IMR-90 (cell line): ENCODE measurements around the gene ACO1. TPM values are rescaled to one million over a fixed set of nuclear protein-coding genes. Genes with fewer than 3 reads are reported as not detected.

Experiments used
- ATAC-seq: fragments of 200-7000 bp; cut with Tn5 transposase; 2 replicates; pipeline ENCODE4 v1.9.1; 2020; ENCODE audit warnings: low read depth, mild to moderate bottlenecking, moderate library complexity
- BruUV-seq: library from RNA; stranded (reverse); fragments of 400-500 nt; replicated peaks from 2 replicates; lab custom pipeline; 2021; lab: Mats Ljungman, UMichigan
- CTCF ChIA-PET: fragments of 300-600 bp; formaldehyde crosslinking; extraction: SDS; loops from one replicate; lab custom pipeline; 2021; ENCODE audit warnings: antibody characterized with exemption; lab: Yijun Ruan, JAX
- POLR2A ChIA-PET: fragments of 300-600 bp; sonication (Branson Sonifier 250); formaldehyde crosslinking; loops from one replicate; lab custom pipeline; 2022; ENCODE audit warnings: antibody characterized with exemption; ENCODE audit not compliant: unreplicated experiment; lab: Charles Lee
- DNase-seq: peaks from one replicate; pipeline ENCODE4 v3.0.0; 2013
- H2AFZ ChIP-seq: replicated peaks from 2 replicates; pipeline ENCODE3; 2013; ENCODE audit warnings: low read length, mild to moderate bottlenecking; ENCODE audit not compliant: poor library complexity
- H2AK5ac ChIP-seq: 2 replicates; pipeline ENCODE4 v1.6.1; 2013; ENCODE audit warnings: low read depth, low read length, inconsistent platforms
- H2AK9ac ChIP-seq: replicated peaks from 2 replicates; pipeline ENCODE3; 2013; ENCODE audit warnings: mild to moderate bottlenecking, low read depth, low read length, moderate library complexity; ENCODE audit not compliant: poor library complexity
- H2BK120ac ChIP-seq: 2 replicates; pipeline ENCODE4 v1.6.1; 2013; ENCODE audit warnings: low read depth, low read length, inconsistent platforms
- H2BK15ac ChIP-seq: 3 replicates; pipeline ENCODE4 v1.6.1; 2013; ENCODE audit warnings: low read depth, low read length, inconsistent platforms
- H2BK20ac ChIP-seq: 2 replicates; pipeline ENCODE4 v1.6.1; 2013; ENCODE audit warnings: low read depth, mild to moderate bottlenecking, inconsistent platforms, low read length, moderate library complexity
- H2BK5ac ChIP-seq: 2 replicates; pipeline ENCODE4 v1.6.1; 2013; ENCODE audit warnings: mild to moderate bottlenecking, low read depth, low read length, inconsistent platforms; ENCODE audit not compliant: poor library complexity, severe bottlenecking
- H3K14ac ChIP-seq: replicated peaks from 2 replicates; pipeline ENCODE4 v1.6.1; 2013; ENCODE audit warnings: low read depth, low read length, inconsistent platforms
- H3K18ac ChIP-seq: 2 replicates; pipeline ENCODE4 v1.6.1; 2013; ENCODE audit warnings: low read depth, low read length, control low read depth
- H3K23ac ChIP-seq: 2 replicates; pipeline ENCODE4 v1.6.1; 2013; ENCODE audit warnings: low read depth, low read length, inconsistent platforms
- H3K27ac ChIP-seq: 2 replicates; pipeline ENCODE4 v1.5.1; 2013; ENCODE audit warnings: mild to moderate bottlenecking, control low read depth, low read length; ENCODE audit not compliant: insufficient read depth
- H3K27me3 ChIP-seq: 2 replicates; pipeline ENCODE4 v1.6.1; 2013; ENCODE audit warnings: low read length; ENCODE audit not compliant: control insufficient read depth, insufficient read depth
- H3K36me3 ChIP-seq: 2 replicates; pipeline ENCODE4 v1.6.1; 2013; ENCODE audit warnings: low read length, mixed read lengths; ENCODE audit not compliant: control insufficient read depth, insufficient read depth
- H3K4ac ChIP-seq: 2 replicates; pipeline ENCODE4 v1.6.1; 2013; ENCODE audit warnings: low read depth, low read length, inconsistent platforms
- H3K4me1 ChIP-seq: 2 replicates; pipeline ENCODE4 v1.6.1; 2013; ENCODE audit warnings: low read length, mixed read lengths; ENCODE audit not compliant: control insufficient read depth, insufficient read depth
- H3K4me2 ChIP-seq: 2 replicates; pipeline ENCODE4 v1.6.1; 2013; ENCODE audit warnings: low read depth, mild to moderate bottlenecking, control low read depth, low read length, moderate library complexity
- H3K4me3 ChIP-seq: 2 replicates; pipeline ENCODE4 v1.5.1; 2013; ENCODE audit warnings: low read depth, mild to moderate bottlenecking, control low read depth, low read length, moderate library complexity; ENCODE audit not compliant: insufficient read depth
- H3K56ac ChIP-seq: 2 replicates; pipeline ENCODE4 v1.6.1; 2013; ENCODE audit warnings: low read length, inconsistent platforms; ENCODE audit not compliant: insufficient read depth; ENCODE audit errors: extremely low read depth
- H3K79me1 ChIP-seq, 2 experiments: 2 replicates each; pipeline ENCODE4 v1.6.1; 2013; ENCODE audit warnings: low read length in 2 of 2, inconsistent platforms in 1 of 2, low read depth in 1 of 2
- H3K9ac ChIP-seq: 2 replicates; pipeline ENCODE4 v1.6.1; 2013; ENCODE audit warnings: low read depth, low read length, control low read depth
- H3K9me1 ChIP-seq: 2 replicates; pipeline ENCODE4 v1.6.1; 2013; ENCODE audit warnings: low read length, inconsistent platforms; ENCODE audit not compliant: insufficient read depth
- H3K9me3 ChIP-seq: 2 replicates; pipeline ENCODE4 v1.6.1; 2013; ENCODE audit warnings: low read length; ENCODE audit not compliant: control insufficient read depth, insufficient read depth
- H4K20me1 ChIP-seq: 2 replicates; pipeline ENCODE4 v1.6.1; 2013; ENCODE audit warnings: low read length, inconsistent platforms; ENCODE audit not compliant: insufficient read depth
- H4K5ac ChIP-seq: 2 replicates; pipeline ENCODE4 v1.6.1; 2013; ENCODE audit warnings: mild to moderate bottlenecking, low read depth, low read length, control low read depth
- H4K8ac ChIP-seq, 2 experiments: 2 replicates each; pipeline ENCODE4 v1.6.1; 2013; ENCODE audit warnings: low read depth in 2 of 2, low read length in 2 of 2, control low read depth in 1 of 2, inconsistent platforms in 1 of 2
- H4K91ac ChIP-seq: 2 replicates; pipeline ENCODE4 v1.6.1; 2013; ENCODE audit warnings: low read depth, low read length, inconsistent platforms; ENCODE audit not compliant: insufficient read depth
- MAFK ChIP-seq: IDR thresholded peaks from 2 replicates; pipeline ENCODE4 v1.6.1; 2012; ENCODE audit warnings: low read depth, low read length, improper control_type of control experiment
- MAZ ChIP-seq: IDR thresholded peaks from 2 replicates; pipeline ENCODE4 v1.6.1; 2012; ENCODE audit warnings: low read depth, mild to moderate bottlenecking, low read length, improper control_type of control experiment, moderate library complexity, borderline replicate concordance
- POLR2A ChIP-seq: IDR thresholded peaks from 2 replicates; pipeline ENCODE4 v1.6.1; 2012; ENCODE audit warnings: mild to moderate bottlenecking, low read depth, low read length
- RAD21 ChIP-seq: IDR thresholded peaks from 2 replicates; pipeline ENCODE4 v1.6.1; 2012; ENCODE audit warnings: low read length, improper control_type of control experiment
- SMC3 ChIP-seq: fragments of 150-350 bp; IDR thresholded peaks from 2 replicates; pipeline ENCODE4 v1.6.1; 2016; ENCODE audit warnings: low read depth, mild to moderate bottlenecking, antibody characterized with exemption, low read length, moderate library complexity
- WGBS, 2 experiments: methylation state at CpG; one replicate each; pipeline versions ENCODE4 v1.1.5 to v1.1.7; 2013; ENCODE audit warnings: missing lambda C conversion rate in 2 of 2; ENCODE audit not compliant: insufficient read length in 1 of 2; ENCODE audit errors: extremely low coverage in 2 of 2; 5-methylcytosine and 5-hydroxymethylcytosine counted together
- dilution Hi-C: fragments of 300-500 bp; cut with HindIII; formaldehyde crosslinking; loops from one replicate; pipeline ENCODE4 v1.14.3; 2018; ENCODE audit warnings: low sequenced_read_pairs; ENCODE audit not compliant: unreplicated experiment
- in situ Hi-C: fragments of 300-500 bp; cut with MboI; formaldehyde crosslinking; loops from 3 replicates; pipeline ENCODE4 v1.14.3; 2019; ENCODE audit warnings: low sequenced_read_pairs, inconsistent platforms, mixed read lengths
- intact Hi-C: fragments of 100-400 bp; cut with micrococcal nuclease; formaldehyde crosslinking; loops from 2 replicates; pipeline ENCODE4 v1.10.0; 2022
- polyA plus RNA-seq, 3 experiments: library from polyadenylated mRNA; depleted of rRNA; stranded (reverse); fragments of >200 nt; gene quantifications; 2 replicates each; pipeline ENCODE4 v1.2.3, GENCODE V29; 2012; ENCODE audit warnings: low replicate concordance in 1 of 3
- total RNA-seq: library from RNA; depleted of rRNA; stranded (reverse); fragments of >200 nt; gene quantifications from 2 replicates; pipeline ENCODE4 v1.2.3, GENCODE V29; 2012
- TF ChIP-seq, protein P1 (sequence below): conservative IDR thresholded peaks from 2 replicates; pipeline ENCODE4 v1.5.1; 2012; ENCODE audit warnings: mild to moderate bottlenecking, low read depth, low read length, improper control_type of control experiment

The ACO1 gene
- total and polyA plus RNA-seq, 2 of the 4 experiments (the other 2 are of a cell fraction), result 85.9 to 158 TPM

DNA sequence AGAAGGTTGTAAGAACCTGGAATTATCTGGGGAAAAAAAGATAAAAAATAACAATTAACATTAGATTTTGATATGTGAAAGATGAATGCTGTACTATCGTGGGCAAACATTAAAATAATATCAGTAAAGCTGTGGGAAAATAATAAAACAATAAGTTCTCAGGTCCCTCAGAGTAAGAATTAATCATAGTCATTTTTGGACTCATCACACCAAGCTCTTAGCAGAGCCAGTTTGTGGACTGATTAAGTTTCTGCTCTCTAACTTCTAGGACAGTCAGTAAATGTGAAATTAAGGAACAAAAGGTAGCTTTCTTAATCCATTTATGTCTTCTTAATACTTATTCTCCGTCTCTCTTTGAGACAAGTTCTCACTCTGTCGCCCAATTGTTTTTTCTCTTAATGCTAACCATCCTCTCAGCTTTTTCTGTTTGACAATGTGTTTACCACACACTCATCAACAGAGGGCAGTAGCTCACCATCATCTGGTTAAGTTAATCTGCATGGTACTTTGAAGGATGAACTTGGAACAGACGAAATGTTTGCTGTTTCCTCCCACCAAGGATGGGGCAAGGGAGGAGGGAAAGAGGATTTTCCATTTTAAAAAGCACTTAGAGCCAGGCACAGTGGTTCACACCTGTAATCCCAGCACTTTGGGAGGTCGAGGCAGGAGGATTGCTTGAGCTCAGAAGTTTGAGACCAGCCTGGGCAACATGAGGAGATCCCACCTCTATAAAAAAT, 5.3 kb upstream of the ACO1 start:
- Histone ChIP-seq H3K4me2 (peak overlapping the region; percentile 48; the same call in 1 of the 2 replicates), H2AK5ac (no peak overlapping the region), H2AK9ac (no peak overlapping the region), H3K4ac (no peak overlapping the region), H3K4me3 (no peak overlapping the region), H3K9ac (no peak overlapping the region), H4K5ac (no peak overlapping the region), H2BK5ac (no peak overlapping the region), H4K8ac (peak overlapping the region in 1 of 2 experiments; percentile 65; a peak in 1 of 4 replicates), H3K14ac (no peak overlapping the region), H3K27me3 (peaks cover 2% of the 10 kb centered on the region; the same call in 1 of the 2 replicates), H3K23ac (no peak overlapping the region), H3K36me3 (no peaks in the 10 kb centered on the region), H3K79me1 (no peaks in the 10 kb centered on the region), H3K56ac (no peak overlapping the region), H3K9me1 (0 out of 2 replicates have a peak, but pooled peaks cover 3% of the 10 kb centered on the region), H3K4me1 (peaks cover 4% of the 10 kb centered on the region), H4K20me1 (no peaks in the 10 kb centered on the region), H2BK120ac (peak overlapping the region; percentile 67; the same call in 1 of the 2 replicates), H3K18ac (no peak overlapping the region), H2AFZ (peak overlapping the region; percentile 76), H3K9me3 (no peaks in the 10 kb centered on the region), H2BK20ac (peak overlapping the region; percentile 6; the same call in 1 of the 2 replicates), H4K91ac (no peak overlapping the region), H2BK15ac (no peak overlapping the region), H3K27ac (no peak overlapping the region)
- CTCF ChIA-PET, result interaction anchor here (0.6 to 7.0 kb wide), 33 partner anchors 10 to 594 kb away, joined by 3 to 189 read pairs (median 4); partner anchors contain the start of genes NDUFB6, RIGI, SMIM27 and TOPORS
- peak; percentile 78 for ATAC-seq
- POLR2A ChIA-PET, result interaction anchor here (0.5 kb wide), 1 partner anchor 193 kb away, joined by 4 read pairs; no protein-coding TSS in a partner anchor
- DNase-seq, result peak; percentile 85
- 0% methylated on average over 1 of the region's 5 CpGs; no CpG with 5 or more reads in 1 of the 2 experiments for WGBS, 2 experiments
- dilution Hi-C loops (no loop called here), intact Hi-C loops (loop anchor here (1.0 to 5.0 kb wide), 7 partner anchors 53 to 589 kb away; partner anchors contain the start of gene RIGI), in situ Hi-C loops (no loop called here)
- TF ChIP-seq POLR2A (0 out of 2 replicates have a peak, but pooled peaks have one; percentile 34), MAZ (peak; percentile 16; the same call in 1 of the 2 replicates), RAD21 (peak; percentile 97), SMC3 (peak; percentile 88), MAFK (no peak)
- TF ChIP-seq, protein P1, sequence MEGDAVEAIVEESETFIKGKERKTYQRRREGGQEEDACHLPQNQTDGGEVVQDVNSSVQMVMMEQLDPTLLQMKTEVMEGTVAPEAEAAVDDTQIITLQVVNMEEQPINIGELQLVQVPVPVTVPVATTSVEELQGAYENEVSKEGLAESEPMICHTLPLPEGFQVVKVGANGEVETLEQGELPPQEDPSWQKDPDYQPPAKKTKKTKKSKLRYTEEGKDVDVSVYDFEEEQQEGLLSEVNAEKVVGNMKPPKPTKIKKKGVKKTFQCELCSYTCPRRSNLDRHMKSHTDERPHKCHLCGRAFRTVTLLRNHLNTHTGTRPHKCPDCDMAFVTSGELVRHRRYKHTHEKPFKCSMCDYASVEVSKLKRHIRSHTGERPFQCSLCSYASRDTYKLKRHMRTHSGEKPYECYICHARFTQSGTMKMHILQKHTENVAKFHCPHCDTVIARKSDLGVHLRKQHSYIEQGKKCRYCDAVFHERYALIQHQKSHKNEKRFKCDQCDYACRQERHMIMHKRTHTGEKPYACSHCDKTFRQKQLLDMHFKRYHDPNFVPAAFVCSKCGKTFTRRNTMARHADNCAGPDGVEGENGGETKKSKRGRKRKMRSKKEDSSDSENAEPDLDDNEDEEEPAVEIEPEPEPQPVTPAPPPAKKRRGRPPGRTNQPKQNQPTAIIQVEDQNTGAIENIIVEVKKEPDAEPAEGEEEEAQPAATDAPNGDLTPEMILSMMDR, result peak; percentile 95
- BruUV-seq, result no TSS peak
